GM18873 (cell line): ENCODE results near the gene INO80C.
"Not testable (repeated sequence)": the region's sequence is repeated elsewhere in the genome, so short reads cannot be mapped to it uniquely, and the experiment has no call there.

ENCODE experiments used
- ATAC-seq: cut with Tn5 transposase; IDR thresholded peaks from one replicate; pipeline ENCODE4 v1.9.1; 2021; ENCODE audit warnings: mild to moderate bottlenecking, moderate library complexity, moderate number of reproducible peaks; ENCODE audit not compliant: unreplicated experiment, low FRiP score

INO80C gene

DNA sequence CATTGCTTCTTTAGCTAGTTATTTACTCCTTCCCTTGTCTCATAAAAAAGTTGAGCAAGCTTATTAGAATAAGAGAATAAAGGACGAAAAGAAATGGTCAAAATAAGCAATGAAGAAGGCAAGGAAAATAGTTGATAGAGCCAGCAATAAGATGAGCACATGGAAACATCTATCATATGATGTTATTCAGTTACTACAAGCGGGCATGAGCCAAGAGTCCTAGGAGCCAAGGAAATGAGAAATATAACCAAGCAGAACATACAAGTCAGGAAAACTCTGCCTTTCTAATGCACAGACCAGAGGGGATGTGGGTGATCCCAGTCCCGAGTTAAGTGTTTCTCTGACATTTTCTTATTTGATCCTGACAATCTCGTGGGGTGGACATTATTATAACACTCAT lies 33.9 kb downstream of the INO80C start:
- no peak for ATAC-seq

GRCh38 chr18:35463050-35463449 lies 34.7 kb downstream of the INO80C start:
- ATAC-seq = no peak

DNA sequence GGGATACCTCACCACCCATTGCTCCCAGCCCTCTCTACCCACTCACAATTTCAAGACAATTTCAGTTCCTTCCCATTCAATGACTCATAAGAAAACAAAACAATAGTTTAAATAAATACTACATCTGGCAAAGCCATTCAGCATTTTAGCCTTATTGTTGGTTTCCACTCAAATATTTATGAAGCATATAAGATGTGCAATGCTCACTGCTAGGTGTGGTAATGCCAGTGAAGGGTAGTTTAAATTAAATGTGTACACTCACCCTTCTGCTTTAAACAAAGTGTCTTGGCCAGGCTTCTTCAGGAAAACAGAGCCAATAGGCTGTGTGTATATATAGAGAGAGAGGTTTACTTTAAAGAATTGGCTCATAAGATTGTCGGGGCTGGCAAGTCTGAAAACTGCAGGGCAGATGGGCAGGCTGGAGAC lies 37.0 kb downstream of the INO80C start:
- ATAC-seq = no peak

DNA sequence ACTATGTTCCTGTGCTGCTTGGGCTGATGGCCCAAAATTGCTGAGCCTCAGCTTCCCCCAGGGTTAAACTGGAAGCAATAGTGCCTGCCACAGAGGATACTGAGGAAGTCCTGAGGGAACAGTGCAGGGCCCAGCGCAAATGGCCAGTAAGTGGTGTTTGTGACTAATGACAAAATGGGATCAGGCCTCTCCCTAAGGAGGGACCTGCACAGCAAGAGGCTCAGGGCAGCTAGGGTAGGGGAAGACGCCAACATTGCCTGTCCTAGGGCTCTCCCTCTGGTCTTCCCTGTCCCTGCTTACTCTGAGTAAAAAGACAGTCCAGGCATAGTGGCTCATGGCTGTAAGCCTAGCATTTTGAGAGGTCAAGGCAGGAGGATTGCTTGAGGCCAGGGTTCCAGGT lies 37.8 kb downstream of the INO80C start:
- no peak for ATAC-seq

DNA sequence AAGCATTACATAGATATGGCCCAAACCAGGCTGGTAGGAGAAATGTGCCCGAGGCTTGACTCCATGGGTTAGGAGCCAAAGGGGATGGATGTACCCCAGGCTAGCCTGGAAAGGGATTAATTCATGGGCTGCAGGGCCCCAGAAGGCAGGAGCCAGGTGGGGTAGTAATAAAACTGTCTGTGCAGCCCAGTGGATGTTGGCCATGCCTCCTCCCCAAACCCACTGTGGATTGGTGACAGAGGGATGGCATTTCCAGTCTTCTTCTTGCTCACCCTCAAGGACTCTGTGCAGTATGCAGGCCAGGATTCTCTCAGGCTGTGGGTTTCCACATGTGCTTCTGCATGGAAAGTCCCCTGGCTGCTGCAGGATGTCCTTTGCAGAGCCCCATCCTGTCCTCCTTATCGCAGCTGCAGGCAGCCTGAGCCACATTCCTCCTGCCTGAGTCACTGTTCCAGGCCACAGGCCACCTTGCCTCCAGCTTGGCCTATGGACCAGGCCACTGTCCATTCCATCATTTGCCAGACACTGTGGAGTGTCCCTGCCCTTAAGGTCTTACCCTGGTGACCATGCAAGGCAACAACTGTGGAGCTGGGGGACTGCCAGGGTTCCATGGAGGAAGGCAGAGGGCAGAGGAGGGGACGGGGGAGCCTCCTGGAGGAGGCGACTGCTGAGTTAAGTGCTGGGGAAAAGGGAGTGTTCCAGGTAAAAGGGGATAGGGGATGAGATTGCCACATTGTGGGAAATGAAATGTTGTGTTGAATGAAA lies 38.9 kb downstream of the INO80C start:
- ATAC-seq = peak; percentile 53

GRCh38 chr18:35458271-35458670 lies 39.5 kb downstream of the INO80C start:
- ATAC-seq = no peak

DNA sequence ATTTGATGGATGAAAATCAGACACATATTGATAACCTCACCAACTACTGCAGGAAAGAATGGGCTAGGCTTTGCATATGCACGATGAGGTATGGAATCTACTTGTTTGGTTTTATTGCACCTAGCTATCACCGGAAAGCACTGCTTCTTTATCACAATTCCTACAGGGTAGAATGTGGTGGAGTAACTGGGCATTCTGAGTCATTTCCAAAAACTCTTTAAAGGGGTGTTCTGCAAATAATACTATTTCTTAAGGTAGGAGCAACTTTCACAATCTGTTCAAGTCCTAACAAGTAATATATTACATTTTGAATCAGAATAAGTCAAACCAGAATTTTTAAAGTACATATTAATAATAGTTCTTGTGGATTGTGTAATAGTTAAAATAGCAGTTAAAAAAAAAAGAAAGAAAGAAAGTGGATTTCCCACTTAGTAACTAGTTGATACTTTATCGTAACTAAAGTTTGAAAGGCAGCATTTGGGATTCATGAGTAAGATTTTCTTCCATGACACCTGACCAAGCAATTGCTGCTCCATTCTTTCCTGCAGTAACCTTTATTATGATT lies 40.5 kb downstream of the INO80C start:
- ATAC-seq = no peak

GRCh38 chr18:35455926-35456763 lies 41.6 kb downstream of the INO80C start:
- ATAC-seq = no peak

- no peak for ATAC-seq
Measured at GRCh38 chr18:35454803-35455202, 43.0 kb downstream of the INO80C start.

DNA sequence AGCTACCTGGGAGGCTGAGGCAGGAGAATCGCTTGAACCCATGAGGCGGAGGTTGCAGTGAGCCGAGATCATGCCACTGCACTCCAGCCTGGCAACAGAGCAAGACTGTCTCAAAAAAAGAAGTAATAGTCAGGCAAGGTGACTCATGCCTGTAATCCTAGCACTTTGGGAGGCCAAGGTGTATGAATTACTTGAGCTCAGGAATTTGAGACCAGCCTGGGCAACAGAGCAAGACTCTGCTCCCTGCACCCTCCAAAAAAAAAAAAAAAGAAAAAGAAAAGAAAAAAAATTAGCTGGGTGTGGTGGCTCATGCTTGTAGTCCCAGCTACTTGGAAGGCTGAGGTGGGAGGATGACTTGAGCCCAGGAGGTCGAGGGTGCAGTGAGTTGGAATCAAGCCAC lies 44.7 kb downstream of the INO80C start:
- not testable (repeated sequence) for ATAC-seq

DNA sequence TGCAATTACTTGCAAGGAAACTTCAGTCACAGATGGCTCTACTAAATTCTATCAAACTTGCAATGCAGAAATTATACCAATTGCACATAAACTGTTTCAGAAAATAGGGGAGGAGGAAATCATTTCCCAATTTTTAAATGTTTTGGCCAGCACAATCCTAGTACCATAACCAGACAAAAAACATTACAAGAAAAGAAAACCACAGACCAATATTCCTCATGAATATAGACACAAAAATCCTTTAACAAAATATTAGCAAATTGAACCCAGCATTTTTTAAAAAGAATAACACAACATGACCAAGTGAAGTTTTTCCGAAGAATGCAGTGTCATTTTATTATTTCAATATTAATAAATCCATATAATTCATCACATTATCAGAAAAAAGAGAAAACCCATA lies 45.8 kb downstream of the INO80C start:
- ATAC-seq = no peak

DNA sequence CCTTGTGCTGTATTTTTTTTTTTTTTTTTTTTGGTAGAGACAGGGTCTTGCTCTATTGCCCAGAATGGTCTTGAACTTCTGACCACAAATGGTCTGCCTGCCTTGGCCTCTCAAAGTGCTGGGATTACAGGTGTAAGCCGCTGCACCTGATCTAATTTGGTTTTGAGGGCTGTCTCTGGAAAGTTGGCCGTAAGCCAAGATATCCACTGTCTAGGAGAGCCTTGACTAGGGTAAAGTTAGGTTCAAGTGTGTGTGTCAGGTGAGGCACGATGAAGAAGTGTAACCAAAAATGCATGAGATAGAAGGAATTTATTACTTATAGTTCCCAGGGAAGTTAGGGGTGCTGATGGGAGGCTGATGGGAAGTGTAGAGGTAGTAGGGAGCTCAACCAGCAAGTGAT lies 46.7 kb downstream of the INO80C start:
- ATAC-seq = no peak

- ATAC-seq = no peak
Measured at GRCh38 chr18:35444636-35445035, 53.1 kb downstream of the INO80C start.

DNA sequence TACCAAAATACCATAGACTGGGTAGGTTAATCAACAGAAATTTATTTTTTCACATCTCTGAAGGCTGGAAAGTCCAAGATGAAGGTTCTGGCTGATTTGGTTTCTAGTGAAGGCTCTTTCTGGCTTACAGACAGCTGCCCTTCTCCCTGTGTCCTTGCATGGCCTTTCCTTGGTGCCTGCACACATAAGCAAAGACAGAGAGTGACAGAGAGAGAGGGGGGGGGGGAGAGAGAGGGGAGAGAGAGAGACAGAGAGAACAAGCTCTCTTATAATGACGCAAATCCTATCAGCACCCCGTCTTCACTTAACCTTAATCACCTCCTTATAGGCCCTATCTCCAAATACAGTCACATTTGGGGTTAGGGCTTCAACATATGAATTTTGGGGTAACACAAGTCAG lies 53.9 kb downstream of the INO80C start:
- no peak for ATAC-seq

- ATAC-seq = no peak
Measured at GRCh38 chr18:35443434-35443833, 54.3 kb downstream of the INO80C start.

- no peak for ATAC-seq
Measured at GRCh38 chr18:35442701-35443100, 55.1 kb downstream of the INO80C start.

- ATAC-seq = no peak
Measured at GRCh38 chr18:35441857-35442595, 55.7 kb downstream of the INO80C start.

GRCh38 chr18:35438480-35439234 lies 59.1 kb downstream of the INO80C start:
- ATAC-seq = no peak

GRCh38 chr18:35437836-35438235 lies 59.9 kb downstream of the INO80C start:
- ATAC-seq = no peak

- ATAC-seq = no peak
Measured at GRCh38 chr18:35436076-35436649, 61.6 kb downstream of the INO80C start.
